Measurements from ENCODE around the gene EDRF1.

DNA sequence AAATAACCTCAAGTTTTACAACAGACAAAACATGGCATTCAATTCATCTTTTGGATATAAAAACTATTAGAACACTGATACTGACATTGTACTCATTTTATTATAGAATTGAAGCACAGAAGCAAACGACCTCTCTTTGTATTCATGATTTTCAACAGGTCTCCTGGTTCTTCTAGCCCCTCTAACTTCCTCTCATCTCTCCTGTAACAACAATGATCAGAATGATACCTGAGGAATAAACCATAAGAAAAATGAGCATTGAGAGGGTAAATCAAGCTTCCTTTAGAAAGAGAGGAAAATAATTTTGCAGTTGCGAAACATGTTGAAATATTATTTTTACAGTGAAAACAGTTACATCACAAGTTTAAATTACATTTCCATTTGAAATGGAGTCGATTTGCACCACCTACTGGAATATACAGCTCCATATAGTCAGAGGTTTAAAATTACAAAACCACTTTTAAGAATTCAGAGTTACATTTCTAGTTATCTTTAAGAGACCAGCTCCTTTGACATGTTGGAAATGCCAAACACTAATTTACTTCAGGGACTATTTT is 19.1 kb upstream of the EDRF1 start:
- TF ChIP-seq, protein P1, sequence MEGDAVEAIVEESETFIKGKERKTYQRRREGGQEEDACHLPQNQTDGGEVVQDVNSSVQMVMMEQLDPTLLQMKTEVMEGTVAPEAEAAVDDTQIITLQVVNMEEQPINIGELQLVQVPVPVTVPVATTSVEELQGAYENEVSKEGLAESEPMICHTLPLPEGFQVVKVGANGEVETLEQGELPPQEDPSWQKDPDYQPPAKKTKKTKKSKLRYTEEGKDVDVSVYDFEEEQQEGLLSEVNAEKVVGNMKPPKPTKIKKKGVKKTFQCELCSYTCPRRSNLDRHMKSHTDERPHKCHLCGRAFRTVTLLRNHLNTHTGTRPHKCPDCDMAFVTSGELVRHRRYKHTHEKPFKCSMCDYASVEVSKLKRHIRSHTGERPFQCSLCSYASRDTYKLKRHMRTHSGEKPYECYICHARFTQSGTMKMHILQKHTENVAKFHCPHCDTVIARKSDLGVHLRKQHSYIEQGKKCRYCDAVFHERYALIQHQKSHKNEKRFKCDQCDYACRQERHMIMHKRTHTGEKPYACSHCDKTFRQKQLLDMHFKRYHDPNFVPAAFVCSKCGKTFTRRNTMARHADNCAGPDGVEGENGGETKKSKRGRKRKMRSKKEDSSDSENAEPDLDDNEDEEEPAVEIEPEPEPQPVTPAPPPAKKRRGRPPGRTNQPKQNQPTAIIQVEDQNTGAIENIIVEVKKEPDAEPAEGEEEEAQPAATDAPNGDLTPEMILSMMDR (conservative IDR thresholded peaks at IDR 0.05; ENCODE audit: low read length), result peak; percentile 54
- no peak for TF ChIP-seq EZH2phosphoT487 (IDR thresholded peaks at IDR 0.05; ENCODE audit: borderline replicate concordance, low read depth, low read length)
